CD14-positive monocyte (primary cell): ENCODE results near the gene GAN. TPM values are rescaled to one million over a fixed set of nuclear protein-coding genes. Genes with fewer than 3 reads are reported as not detected.
A peak's percentile ranks its signal among the peaks of the same experiment; 100 is the strongest.

ENCODE experiments used
- DNase-seq, 3 donors: peaks; one replicate each; pipeline ENCODE4 v3.0.0-alpha.2; 2011 to 2022
- H2AFZ ChIP-seq: 2 replicates; pipeline ENCODE4 v1.6.0; 2012; ENCODE audit warnings: mild to moderate bottlenecking, low read depth, low read length, inconsistent platforms; ENCODE audit not compliant: insufficient read depth, poor library complexity, severe bottlenecking
- H3K27ac ChIP-seq, 2 donors: 1 replicate in 1 of 2; 2 replicates in 1 of 2; pipeline ENCODE4 v1.5.1; 2012 to 2013; ENCODE audit warnings: low read length in 2 of 2, control low read depth in 1 of 2, inconsistent platforms in 1 of 2, low read depth in 1 of 2, mild to moderate bottlenecking in 1 of 2
- H3K27me3 ChIP-seq, 2 donors: one replicate each; pipeline versions ENCODE4 v1.6.0 to v1.6.1; 2011 to 2013; ENCODE audit warnings: low read length in 2 of 2; ENCODE audit not compliant: control insufficient read depth in 2 of 2, insufficient read depth in 2 of 2
- H3K36me3 ChIP-seq, 2 donors: replicated peaks in 1 of 2; 1 replicate in 1 of 2; 2 replicates in 1 of 2; pipeline versions ENCODE4 v1.5.1 to v1.6.1; 2012 to 2013; ENCODE audit warnings: low read length in 2 of 2, control low read depth in 1 of 2, inconsistent platforms in 1 of 2, mild to moderate bottlenecking in 1 of 2; ENCODE audit not compliant: insufficient read depth in 2 of 2, control insufficient read depth in 1 of 2
- H3K4me1 ChIP-seq, 2 donors: 1 replicate in 1 of 2; 2 replicates in 1 of 2; pipeline versions ENCODE4 v1.5.1 to v1.6.1; 2012 to 2013; ENCODE audit warnings: low read length in 2 of 2, control low read depth in 1 of 2, inconsistent platforms in 1 of 2, mild to moderate bottlenecking in 1 of 2, moderate library complexity in 1 of 2; ENCODE audit not compliant: insufficient read depth in 2 of 2, control insufficient read depth in 1 of 2
- H3K4me2 ChIP-seq: replicated peaks from 2 replicates; pipeline ENCODE3; 2012; ENCODE audit warnings: low read length, moderate library complexity, mild to moderate bottlenecking; ENCODE audit not compliant: poor library complexity, severe bottlenecking; ENCODE audit errors: extremely low read depth
- H3K4me3 ChIP-seq, 3 experiments: fragments of 200-600 bp in 1 of 3; sonication (generic) in 1 of 3; replicated peaks in 1 of 3; 1 replicate in 2 of 3; 2 replicates in 1 of 3; pipeline ENCODE4 v1.5.1; 2011 to 2013; ENCODE audit warnings: low read length in 3 of 3, mild to moderate bottlenecking in 3 of 3, control low read depth in 2 of 3, low read depth in 2 of 3, inconsistent platforms in 1 of 3, moderate library complexity in 1 of 3
- H3K79me2 ChIP-seq: 2 replicates; pipeline ENCODE4 v1.6.0; 2012; ENCODE audit warnings: mild to moderate bottlenecking, control low read depth, inconsistent platforms, low read length, moderate library complexity; ENCODE audit not compliant: insufficient read depth
- H3K9ac ChIP-seq: 2 replicates; pipeline ENCODE4 v1.6.0; 2017; ENCODE audit warnings: low read length, mild to moderate bottlenecking; ENCODE audit not compliant: insufficient read depth, poor library complexity, severe bottlenecking
- H3K9me3 ChIP-seq, 2 donors: replicated peaks in 1 of 2; 1 replicate in 1 of 2; 2 replicates in 1 of 2; pipeline versions ENCODE4 v1.5.1 to v1.6.1; 2012 to 2013; ENCODE audit warnings: low read length in 2 of 2, control low read depth in 1 of 2; ENCODE audit not compliant: control insufficient read depth in 1 of 2, insufficient read depth in 1 of 2
- H4K20me1 ChIP-seq: 2 replicates; pipeline ENCODE4 v1.6.0; 2012; ENCODE audit warnings: mild to moderate bottlenecking, low read length, control low read depth, moderate library complexity; ENCODE audit not compliant: insufficient read depth
- H3K27ac Mint-ChIP-seq, 7 donors: one replicate each; pipeline ENCODE4 v1.8.0; 2020; ENCODE audit warnings: mild to moderate bottlenecking in 7 of 7, mixed read lengths in 7 of 7, moderate library complexity in 6 of 7, inconsistent platforms in 2 of 7
- H3K27me3 Mint-ChIP-seq, 3 donors: one replicate each; pipeline ENCODE4 v1.8.0; 2021 to 2022; ENCODE audit warnings: low read depth in 3 of 3, mild to moderate bottlenecking in 3 of 3, mixed read lengths in 3 of 3, moderate library complexity in 3 of 3, inconsistent platforms in 1 of 3
- H3K36me3 Mint-ChIP-seq, 2 donors: one replicate each; pipeline ENCODE4 v1.8.0; 2020; ENCODE audit warnings: mixed read lengths in 2 of 2, inconsistent platforms in 1 of 2, mild to moderate bottlenecking in 1 of 2
- H3K4me1 Mint-ChIP-seq: one replicate; pipeline ENCODE4 v1.8.0; 2020; ENCODE audit warnings: mild to moderate bottlenecking, mixed read lengths
- H3K4me3 Mint-ChIP-seq, 2 donors: one replicate each; pipeline ENCODE4 v1.8.0; 2020; ENCODE audit warnings: mild to moderate bottlenecking in 2 of 2, mixed read lengths in 2 of 2, moderate library complexity in 1 of 2
- H3K9me3 Mint-ChIP-seq, 7 donors: one replicate each; pipeline ENCODE4 v1.8.0; 2020 to 2022; ENCODE audit warnings: mixed read lengths in 7 of 7, mild to moderate bottlenecking in 6 of 7, moderate library complexity in 6 of 7, inconsistent platforms in 2 of 7
- WGBS: methylation state at CpG from one replicate; pipeline ENCODE4 v1.1.5; 2013; ENCODE audit warnings: missing lambda C conversion rate; ENCODE audit not compliant: insufficient coverage; 5-methylcytosine and 5-hydroxymethylcytosine counted together
- intact Hi-C, 2 donors: fragments of 100-400 bp; cut with micrococcal nuclease; formaldehyde crosslinking; loops; one replicate each; pipeline versions ENCODE4 v1.15.0 to v1.15.1; 2023
- polyA plus RNA-seq, 3 donors: library from polyadenylated mRNA; depleted of rRNA in 1 of 3; unstranded in 2 of 3; stranded (reverse) in 1 of 3; fragments of 300-500 nt in 2 of 3; fragments of >200 nt in 1 of 3; fragmentation: Illumina TruSeq in 2 of 3; gene quantifications; 1 replicate in 2 of 3; 2 replicates in 1 of 3; pipeline ENCODE4 v1.2.3, GENCODE V29; 2012 to 2021
- TF ChIP-seq, protein P1 (sequence below): fragments of 200-600 bp; IDR thresholded peaks from one replicate; pipeline ENCODE4 v1.8.0; 2022; ENCODE audit warnings: antibody characterized with exemption, mild to moderate bottlenecking

Gene GAN
- polyA plus RNA-seq, 3 donors = 0.89 to 1.2 (median 1.0) TPM

DNA sequence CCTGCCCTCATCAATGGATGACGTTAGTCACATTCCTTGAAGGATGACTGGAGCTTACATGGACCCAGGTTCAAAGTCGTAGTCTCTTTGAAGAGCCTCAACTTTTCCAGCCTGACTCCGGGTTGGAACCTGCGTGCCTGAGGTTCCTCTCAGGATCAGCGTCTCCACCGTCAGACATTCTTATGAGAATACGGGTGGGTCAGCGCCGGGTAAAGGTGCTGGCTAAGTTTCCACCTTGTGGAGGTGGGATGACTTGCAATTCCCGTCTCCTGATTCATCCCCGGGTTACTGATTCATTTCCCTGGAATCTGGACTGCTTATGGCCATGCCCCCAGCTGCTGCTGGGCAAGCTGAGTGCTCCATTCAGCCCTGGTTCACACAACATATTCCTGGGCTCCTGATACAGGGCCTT is 90.9 kb downstream of the GAN start:
- no peak overlapping the region for H3K4me2 ChIP-seq
- no peak overlapping the region for H2AFZ ChIP-seq
- H3K4me1 Mint-ChIP-seq = peaks cover 5% of the 10 kb centered on the region
- no peak overlapping the region for H3K4me3 Mint-ChIP-seq
- DNase-seq = no peak
- peaks cover 0 to 4% (median 0%) of the 10 kb centered on the region in 7 donors for H3K9me3 Mint-ChIP-seq
- peak overlapping the region in 1 of 7 donors; percentile 26 for H3K27ac Mint-ChIP-seq
- WGBS = 96% methylated on average over 6 of the region's 11 CpGs
- H3K36me3 ChIP-seq = no peaks in the 10 kb centered on the region
- H4K20me1 ChIP-seq = peaks cover 4% of the 10 kb centered on the region
- no peaks in the 10 kb centered on the region for H3K27me3 ChIP-seq
- intact Hi-C loops = loop anchor here (10.0 kb wide), 1 partner anchor 309 kb away; no protein-coding TSS in a partner anchor
- H3K27ac ChIP-seq = no peak overlapping the region
- H3K4me1 ChIP-seq = peaks cover 5 to 8% of the 10 kb centered on the region in 2 donors
- no peaks in the 10 kb centered on the region for H3K36me3 Mint-ChIP-seq
- peaks cover 7 to 10% (median 7%) of the 10 kb centered on the region in 3 donors for H3K27me3 Mint-ChIP-seq
- no peaks in the 10 kb centered on the region for H3K79me2 ChIP-seq
- TF ChIP-seq, protein P1, sequence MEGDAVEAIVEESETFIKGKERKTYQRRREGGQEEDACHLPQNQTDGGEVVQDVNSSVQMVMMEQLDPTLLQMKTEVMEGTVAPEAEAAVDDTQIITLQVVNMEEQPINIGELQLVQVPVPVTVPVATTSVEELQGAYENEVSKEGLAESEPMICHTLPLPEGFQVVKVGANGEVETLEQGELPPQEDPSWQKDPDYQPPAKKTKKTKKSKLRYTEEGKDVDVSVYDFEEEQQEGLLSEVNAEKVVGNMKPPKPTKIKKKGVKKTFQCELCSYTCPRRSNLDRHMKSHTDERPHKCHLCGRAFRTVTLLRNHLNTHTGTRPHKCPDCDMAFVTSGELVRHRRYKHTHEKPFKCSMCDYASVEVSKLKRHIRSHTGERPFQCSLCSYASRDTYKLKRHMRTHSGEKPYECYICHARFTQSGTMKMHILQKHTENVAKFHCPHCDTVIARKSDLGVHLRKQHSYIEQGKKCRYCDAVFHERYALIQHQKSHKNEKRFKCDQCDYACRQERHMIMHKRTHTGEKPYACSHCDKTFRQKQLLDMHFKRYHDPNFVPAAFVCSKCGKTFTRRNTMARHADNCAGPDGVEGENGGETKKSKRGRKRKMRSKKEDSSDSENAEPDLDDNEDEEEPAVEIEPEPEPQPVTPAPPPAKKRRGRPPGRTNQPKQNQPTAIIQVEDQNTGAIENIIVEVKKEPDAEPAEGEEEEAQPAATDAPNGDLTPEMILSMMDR = no peak
- H3K9ac ChIP-seq = no peak overlapping the region
- no peaks in the 10 kb centered on the region for H3K9me3 ChIP-seq
- no peak overlapping the region for H3K4me3 ChIP-seq

DNA sequence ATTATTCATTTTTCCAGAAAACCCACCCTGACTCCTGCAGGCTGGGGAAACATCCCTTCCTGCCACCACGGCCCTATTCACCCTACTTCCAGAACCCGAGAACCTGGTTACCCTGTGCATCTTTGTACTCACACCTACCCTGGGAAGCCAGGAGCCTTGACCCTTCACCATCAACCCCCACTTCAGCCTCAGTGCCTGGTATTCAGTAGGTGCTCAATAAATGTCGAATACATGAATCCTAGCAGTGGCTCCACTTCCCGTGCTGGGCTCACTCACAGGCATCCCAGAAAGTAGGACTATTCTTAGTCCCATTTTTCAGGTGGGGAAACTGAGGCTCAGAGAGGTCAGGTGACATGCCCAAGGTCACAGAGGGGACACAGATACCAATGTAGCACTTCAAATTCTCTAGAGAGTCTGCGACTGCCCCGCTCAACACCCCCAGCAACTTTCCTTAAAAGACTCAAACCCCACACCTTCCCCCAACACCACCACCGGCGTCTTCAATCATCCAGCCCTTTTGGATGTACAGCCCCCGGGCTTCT is 93.7 kb downstream of the GAN start:
- peaks cover 3 to 16% (median 7%) of the 10 kb centered on the region in 3 donors for H3K27me3 Mint-ChIP-seq
- no peaks in the 10 kb centered on the region for H3K79me2 ChIP-seq
- peaks cover 0 to 4% (median 0%) of the 10 kb centered on the region in 7 donors for H3K9me3 Mint-ChIP-seq
- no peak overlapping the region for H3K27ac ChIP-seq
- H3K36me3 Mint-ChIP-seq = no peaks in the 10 kb centered on the region
- H3K9me3 ChIP-seq = no peaks in the 10 kb centered on the region
- no peak overlapping the region for H3K9ac ChIP-seq
- 95% methylated on average over 9 of the region's 9 CpGs for WGBS
- H3K4me1 Mint-ChIP-seq = peaks cover 3% of the 10 kb centered on the region
- no peak for DNase-seq
- H3K4me3 ChIP-seq = no peak overlapping the region
- H3K4me2 ChIP-seq = no peak overlapping the region
- H2AFZ ChIP-seq = no peak overlapping the region
- no peak overlapping the region for H3K27ac Mint-ChIP-seq
- H3K27me3 ChIP-seq = no peaks in the 10 kb centered on the region
- H3K4me1 ChIP-seq = peaks cover 5 to 6% of the 10 kb centered on the region in 2 donors
- H3K4me3 Mint-ChIP-seq = no peak overlapping the region
- TF ChIP-seq, protein P1 = no peak
- H4K20me1 ChIP-seq = peaks cover 4% of the 10 kb centered on the region
- intact Hi-C loops = loop anchor here (10.0 kb wide), 1 partner anchor 306 kb away; no protein-coding TSS in a partner anchor
- H3K36me3 ChIP-seq = no peaks in the 10 kb centered on the region
